ENCODE data around the gene TPO. TPM values are rescaled to one million over a fixed set of nuclear protein-coding genes. Genes with fewer than 3 reads are reported as not detected.

The TPO gene
- total RNA-seq, 1 donor from 2014 or later = 52.5 TPM

- TF ChIP-seq, protein P1, sequence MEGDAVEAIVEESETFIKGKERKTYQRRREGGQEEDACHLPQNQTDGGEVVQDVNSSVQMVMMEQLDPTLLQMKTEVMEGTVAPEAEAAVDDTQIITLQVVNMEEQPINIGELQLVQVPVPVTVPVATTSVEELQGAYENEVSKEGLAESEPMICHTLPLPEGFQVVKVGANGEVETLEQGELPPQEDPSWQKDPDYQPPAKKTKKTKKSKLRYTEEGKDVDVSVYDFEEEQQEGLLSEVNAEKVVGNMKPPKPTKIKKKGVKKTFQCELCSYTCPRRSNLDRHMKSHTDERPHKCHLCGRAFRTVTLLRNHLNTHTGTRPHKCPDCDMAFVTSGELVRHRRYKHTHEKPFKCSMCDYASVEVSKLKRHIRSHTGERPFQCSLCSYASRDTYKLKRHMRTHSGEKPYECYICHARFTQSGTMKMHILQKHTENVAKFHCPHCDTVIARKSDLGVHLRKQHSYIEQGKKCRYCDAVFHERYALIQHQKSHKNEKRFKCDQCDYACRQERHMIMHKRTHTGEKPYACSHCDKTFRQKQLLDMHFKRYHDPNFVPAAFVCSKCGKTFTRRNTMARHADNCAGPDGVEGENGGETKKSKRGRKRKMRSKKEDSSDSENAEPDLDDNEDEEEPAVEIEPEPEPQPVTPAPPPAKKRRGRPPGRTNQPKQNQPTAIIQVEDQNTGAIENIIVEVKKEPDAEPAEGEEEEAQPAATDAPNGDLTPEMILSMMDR (IDR thresholded peaks at IDR 0.05) = no peak
- H3K4me3 ChIP-seq = no peak overlapping the region
- DNase-seq (ENCODE audit: low spot score in 2 of 2) = no peak
- H3K36me3 ChIP-seq = no peaks in the 10 kb centered on the region
- intact Hi-C loops (cut with DNase I) = no loop called here
- no peak overlapping the region for H3K27ac ChIP-seq
- no peaks in the 10 kb centered on the region for H3K27me3 ChIP-seq
- no peaks in the 10 kb centered on the region for H3K9me3 ChIP-seq
- H3K4me1 ChIP-seq = no peaks in the 10 kb centered on the region
These were observed 37.7 kb downstream of the TPO start for GRCh38 chr2:1450915-1451314.

- no peak overlapping the region for H3K27ac ChIP-seq
- H3K27me3 ChIP-seq = no peaks in the 10 kb centered on the region
- DNase-seq (ENCODE audit: low spot score in 2 of 2) = no peak
- no peaks in the 10 kb centered on the region for H3K36me3 ChIP-seq
- no peak overlapping the region for H3K4me3 ChIP-seq
- H3K4me1 ChIP-seq = no peaks in the 10 kb centered on the region
- TF ChIP-seq, protein P1 (IDR thresholded peaks at IDR 0.05) = no peak
- H3K9me3 ChIP-seq = no peaks in the 10 kb centered on the region
- intact Hi-C loops (cut with DNase I) = no loop called here
These were observed 38.2 kb downstream of the TPO start for GRCh38 chr2:1451422-1451821.

GRCh38 chr2:1453561-1453960 lies 40.3 kb downstream of the TPO start:
- no peak overlapping the region for H3K27ac ChIP-seq
- H3K4me1 ChIP-seq = no peaks in the 10 kb centered on the region

DNA sequence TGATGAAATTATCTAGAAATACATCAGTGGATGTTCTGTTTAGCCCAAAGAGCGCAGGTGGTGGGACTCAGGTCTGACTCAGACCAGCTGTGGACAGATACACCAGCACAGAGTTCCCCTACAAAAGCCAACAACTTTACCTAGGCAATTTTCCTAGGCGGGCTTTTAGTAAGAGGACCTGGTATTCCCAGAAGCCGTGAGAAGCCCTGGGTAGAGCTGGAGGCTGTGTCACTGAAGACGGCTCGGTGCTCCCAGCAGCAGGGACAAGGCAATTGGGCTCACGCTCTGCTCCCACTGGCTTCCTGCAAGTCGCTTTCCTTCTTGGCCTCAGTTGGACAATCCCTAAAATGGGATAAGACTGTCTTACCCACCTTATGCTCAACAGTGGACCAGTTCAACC lies 41.1 kb downstream of the TPO start:
- DNase-seq (ENCODE audit: low spot score in 2 of 2) = no peak
- H3K27ac ChIP-seq = no peak overlapping the region
- TF ChIP-seq, protein P1 (IDR thresholded peaks at IDR 0.05) = no peak
- no peaks in the 10 kb centered on the region for H3K9me3 ChIP-seq
- no peaks in the 10 kb centered on the region for H3K36me3 ChIP-seq
- H3K4me1 ChIP-seq = no peaks in the 10 kb centered on the region
- intact Hi-C loops (cut with DNase I) = no loop called here
- no peaks in the 10 kb centered on the region for H3K27me3 ChIP-seq
- H3K4me3 ChIP-seq = no peak overlapping the region

More at GRCh38 chr2:1453561-1453960, 40.3 kb downstream of the TPO start:
- Histone ChIP-seq H3K36me3 (no peaks in the 10 kb centered on the region), H3K4me3 (no peak overlapping the region), H3K27me3 (no peaks in the 10 kb centered on the region), H3K9me3 (no peaks in the 10 kb centered on the region)
- no peak for DNase-seq (ENCODE audit: low spot score in 2 of 2)
- TF ChIP-seq, protein P1 (IDR thresholded peaks at IDR 0.05) = no peak
- intact Hi-C loops (cut with DNase I) = no loop called here

DNA sequence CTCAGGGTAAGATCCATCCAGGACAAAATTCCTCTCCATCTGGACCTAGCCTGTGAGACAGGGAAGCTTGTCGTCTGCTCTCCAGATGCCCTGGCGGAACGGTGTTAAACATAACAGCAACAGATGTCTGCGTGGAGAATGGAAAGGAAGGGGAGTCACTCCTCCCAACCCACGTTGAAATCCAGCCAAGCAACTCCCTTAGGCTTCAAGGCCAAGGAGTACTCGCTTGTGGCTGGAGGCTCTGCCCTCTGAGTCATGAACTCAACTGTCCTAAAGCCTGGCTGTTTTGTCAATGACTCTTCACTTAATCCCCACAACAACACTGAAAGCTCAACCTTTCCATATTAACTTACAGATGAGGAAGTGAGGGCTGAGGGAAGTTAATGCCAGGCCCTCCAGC lies 42.2 kb downstream of the TPO start:
- TF ChIP-seq, protein P1 (IDR thresholded peaks at IDR 0.05) = no peak
- Histone ChIP-seq H3K9me3 (no peaks in the 10 kb centered on the region), H3K4me3 (no peak overlapping the region), H3K36me3 (no peaks in the 10 kb centered on the region), H3K27me3 (no peaks in the 10 kb centered on the region), H3K4me1 (no peaks in the 10 kb centered on the region), H3K27ac (no peak overlapping the region)
- intact Hi-C loops (cut with DNase I) = no loop called here
- no peak for DNase-seq (ENCODE audit: low spot score in 2 of 2)

GRCh38 chr2:1458432-1458831 lies 45.2 kb downstream of the TPO start:
- Histone ChIP-seq H3K4me1 (no peaks in the 10 kb centered on the region), H3K36me3 (no peaks in the 10 kb centered on the region), H3K27ac (no peak overlapping the region), H3K27me3 (no peaks in the 10 kb centered on the region), H3K9me3 (no peaks in the 10 kb centered on the region), H3K4me3 (no peak overlapping the region)
- DNase-seq (ENCODE audit: low spot score in 2 of 2) = no peak
- TF ChIP-seq, protein P1 (IDR thresholded peaks at IDR 0.05) = no peak
- intact Hi-C loops (cut with DNase I) = no loop called here
